ENCODE data around the gene BIVM. TPM values are rescaled to one million over a fixed set of nuclear protein-coding genes. Genes with fewer than 3 reads are reported as not detected.

BIVM gene
- polyA plus RNA-seq, 1 donor: 30.1 TPM

DNA sequence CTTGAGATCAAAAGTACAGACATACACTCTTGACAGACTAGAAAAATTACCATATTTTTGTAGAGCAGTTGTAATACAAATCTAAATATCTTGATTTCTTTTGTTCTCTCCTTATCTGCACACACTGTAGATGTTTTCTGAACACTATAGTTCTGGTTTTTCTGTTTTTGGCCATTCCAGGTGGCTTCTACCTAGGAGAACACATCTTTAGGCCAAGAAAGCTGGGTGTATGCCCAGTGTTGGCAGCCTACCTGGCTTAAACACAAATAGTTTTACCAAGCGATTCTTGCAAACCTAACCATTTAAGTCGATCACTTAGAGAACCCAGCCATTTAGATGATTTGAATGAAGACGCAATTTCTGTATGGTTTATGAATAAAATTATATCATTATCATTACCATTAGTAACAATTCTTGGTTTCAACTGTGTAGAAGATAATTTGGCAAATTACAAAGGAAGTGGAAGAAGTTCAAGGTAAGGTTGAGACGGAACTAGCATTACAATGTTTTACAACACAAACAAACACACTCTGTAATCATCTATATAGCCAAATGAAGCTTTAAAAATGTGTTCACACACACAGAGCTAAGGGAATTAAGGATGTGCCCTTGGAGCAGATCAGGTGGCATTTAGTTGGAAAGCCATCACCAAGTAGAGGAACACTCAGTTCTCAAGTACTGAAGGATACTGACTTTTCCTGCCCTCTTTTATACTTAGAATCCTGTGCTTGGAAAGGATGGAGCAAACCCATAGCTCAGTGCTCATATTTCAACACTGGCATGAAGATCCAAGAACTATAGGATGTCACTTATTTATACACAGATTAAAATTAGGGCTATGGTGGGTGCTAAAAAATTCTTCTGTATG, 83.1 kb downstream of the BIVM start:
- DNase-seq: no peak

Other genes with a start within 250 kb of the BIVM start
- gene TPP2, start 202.1 kb upstream of the BIVM start, polyA plus RNA-seq (ENCODE audit: insufficient read length): 47.1 TPM
- gene METTL21C, start 104.1 kb upstream of the BIVM start, polyA plus RNA-seq (ENCODE audit: insufficient read length): 17.5 TPM
- 9.7 TPM for gene TEX30, start 25.3 kb upstream of the BIVM start, polyA plus RNA-seq (ENCODE audit: insufficient read length)
- gene POGLUT2, start 143 bp upstream of the BIVM start, polyA plus RNA-seq (ENCODE audit: insufficient read length): 18.9 TPM
- gene ERCC5, start 46.9 kb downstream of the BIVM start, polyA plus RNA-seq (ENCODE audit: insufficient read length): 45.5 TPM

Data from hindlimb muscle (tissue), 1 donor.